Measurements from ENCODE around the gene RUNX2.

Gene RUNX2

DNA sequence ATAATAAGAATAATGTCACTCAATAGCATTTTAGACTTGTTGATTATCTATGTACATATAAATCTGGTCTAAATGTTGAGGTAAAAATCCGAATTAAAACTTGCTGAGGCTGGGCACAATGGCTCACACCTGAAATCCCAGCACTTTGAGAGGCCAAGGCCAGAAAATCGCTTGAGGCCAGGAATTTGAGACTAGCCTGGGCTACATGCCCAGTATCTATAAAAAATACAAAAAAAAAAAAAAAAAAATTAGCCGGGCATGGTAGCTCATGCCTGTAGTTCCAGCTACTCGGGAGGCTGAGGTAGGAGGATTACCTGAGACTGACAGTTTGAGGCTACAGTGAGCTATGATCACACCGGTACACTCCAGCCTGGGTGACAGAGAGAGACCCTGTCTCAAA is 83.8 kb downstream of the RUNX2 start:
- no peaks in the 10 kb centered on the region for H3K79me2 ChIP-seq (ENCODE audit: control insufficient read depth, insufficient read depth, low read length, unreplicated experiment)
- no peak overlapping the region for H2AFZ ChIP-seq (ENCODE audit: low read length, unreplicated experiment)
- H3K27me3 ChIP-seq (ENCODE audit: insufficient read depth, low read length) = no peaks in the 10 kb centered on the region
- no peak overlapping the region for H3K4me3 ChIP-seq (ENCODE audit: low read depth, low read length)
- no peak overlapping the region for H3K27ac ChIP-seq (ENCODE audit: low read depth, low read length)
- no peaks in the 10 kb centered on the region for H3K36me3 ChIP-seq (ENCODE audit: insufficient read depth, low read length)
- H3K4me1 ChIP-seq (ENCODE audit: control insufficient read depth, insufficient read depth, low read length, unreplicated experiment) = peaks cover 18% of the 10 kb centered on the region

DNA sequence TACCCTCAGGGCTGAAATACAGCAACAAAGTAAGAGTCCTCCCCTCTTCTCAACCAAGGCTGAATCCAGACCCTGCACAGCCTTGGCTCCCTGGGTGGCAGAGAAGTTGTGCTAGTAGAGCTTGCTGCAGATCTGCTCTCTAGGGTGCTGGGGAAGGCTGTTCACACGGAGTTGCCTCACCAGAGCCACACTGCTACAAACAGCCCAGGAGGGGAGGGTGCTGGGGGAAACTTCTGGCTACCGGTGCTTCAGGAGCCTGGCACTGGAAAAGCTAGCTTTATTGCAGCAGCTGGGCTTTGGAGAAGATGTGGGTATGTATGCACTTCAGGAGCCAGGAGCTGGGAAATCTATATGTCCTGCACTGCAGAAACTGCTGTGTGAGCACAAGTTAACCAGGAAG is 87.2 kb downstream of the RUNX2 start:
- no peak overlapping the region for H3K27ac ChIP-seq (ENCODE audit: low read depth, low read length)
- H3K36me3 ChIP-seq (ENCODE audit: insufficient read depth, low read length) = no peaks in the 10 kb centered on the region
- H3K4me3 ChIP-seq (ENCODE audit: low read depth, low read length) = no peak overlapping the region
- H3K4me1 ChIP-seq (ENCODE audit: control insufficient read depth, insufficient read depth, low read length, unreplicated experiment) = peaks cover 20% of the 10 kb centered on the region
- no peak overlapping the region for H2AFZ ChIP-seq (ENCODE audit: low read length, unreplicated experiment)
- H3K79me2 ChIP-seq (ENCODE audit: control insufficient read depth, insufficient read depth, low read length, unreplicated experiment) = peaks cover 5% of the 10 kb centered on the region
- H3K27me3 ChIP-seq (ENCODE audit: insufficient read depth, low read length) = no peaks in the 10 kb centered on the region

- Histone ChIP-seq H3K27me3 (ENCODE audit: insufficient read depth, low read length) (no peaks in the 10 kb centered on the region), H3K27ac (ENCODE audit: low read depth, low read length) (0 out of 2 replicates have a peak overlapping the region, but pooled peaks have one; percentile 0), H3K79me2 (ENCODE audit: control insufficient read depth, insufficient read depth, low read length, unreplicated experiment) (peaks cover 11% of the 10 kb centered on the region), H2AFZ (ENCODE audit: low read length, unreplicated experiment) (no peak overlapping the region), H3K36me3 (ENCODE audit: insufficient read depth, low read length) (no peaks in the 10 kb centered on the region), H3K4me3 (ENCODE audit: low read depth, low read length) (no peak overlapping the region), H3K4me1 (ENCODE audit: control insufficient read depth, insufficient read depth, low read length, unreplicated experiment) (peaks cover 20% of the 10 kb centered on the region)
Measured at GRCh38 chr6:45415788-45416518, 87.8 kb downstream of the RUNX2 start.

DNA sequence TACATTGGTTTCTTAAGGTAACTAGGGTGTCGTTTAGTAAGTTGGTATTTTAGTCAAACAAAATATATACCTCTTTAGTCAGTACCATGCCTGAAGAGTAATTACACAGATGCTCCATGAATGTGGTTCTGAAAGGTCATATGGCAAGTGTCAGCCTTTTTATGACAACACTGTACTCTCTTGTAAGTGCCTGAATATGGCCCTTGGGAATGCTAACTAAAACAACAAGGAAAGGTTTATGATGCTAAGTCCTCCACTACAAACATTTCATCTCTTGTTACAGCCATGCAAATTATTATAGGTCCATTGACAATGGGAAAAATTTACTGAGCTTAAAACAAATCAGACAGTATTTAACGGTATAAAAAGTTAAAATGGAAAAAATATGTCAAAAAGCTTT is 88.6 kb downstream of the RUNX2 start:
- Histone ChIP-seq H3K4me1 (ENCODE audit: control insufficient read depth, insufficient read depth, low read length, unreplicated experiment) (peaks cover 20% of the 10 kb centered on the region), H3K79me2 (ENCODE audit: control insufficient read depth, insufficient read depth, low read length, unreplicated experiment) (peaks cover 18% of the 10 kb centered on the region), H3K27ac (ENCODE audit: low read depth, low read length) (0 out of 2 replicates have a peak overlapping the region, but pooled peaks have one; percentile 0), H3K4me3 (ENCODE audit: low read depth, low read length) (no peak overlapping the region), H3K36me3 (ENCODE audit: insufficient read depth, low read length) (no peaks in the 10 kb centered on the region), H3K27me3 (ENCODE audit: insufficient read depth, low read length) (no peaks in the 10 kb centered on the region), H2AFZ (ENCODE audit: low read length, unreplicated experiment) (no peak overlapping the region)

- no peak overlapping the region for H3K4me3 ChIP-seq (ENCODE audit: low read depth, low read length)
- no peaks in the 10 kb centered on the region for H3K36me3 ChIP-seq (ENCODE audit: insufficient read depth, low read length)
- H3K4me1 ChIP-seq (ENCODE audit: control insufficient read depth, insufficient read depth, low read length, unreplicated experiment) = peaks cover 20% of the 10 kb centered on the region
- H2AFZ ChIP-seq (ENCODE audit: low read length, unreplicated experiment) = no peak overlapping the region
- no peaks in the 10 kb centered on the region for H3K27me3 ChIP-seq (ENCODE audit: insufficient read depth, low read length)
- peaks cover 24% of the 10 kb centered on the region for H3K79me2 ChIP-seq (ENCODE audit: control insufficient read depth, insufficient read depth, low read length, unreplicated experiment)
- no peak overlapping the region for H3K27ac ChIP-seq (ENCODE audit: low read depth, low read length)
Measured at GRCh38 chr6:45417436-45417835, 89.3 kb downstream of the RUNX2 start.

DNA sequence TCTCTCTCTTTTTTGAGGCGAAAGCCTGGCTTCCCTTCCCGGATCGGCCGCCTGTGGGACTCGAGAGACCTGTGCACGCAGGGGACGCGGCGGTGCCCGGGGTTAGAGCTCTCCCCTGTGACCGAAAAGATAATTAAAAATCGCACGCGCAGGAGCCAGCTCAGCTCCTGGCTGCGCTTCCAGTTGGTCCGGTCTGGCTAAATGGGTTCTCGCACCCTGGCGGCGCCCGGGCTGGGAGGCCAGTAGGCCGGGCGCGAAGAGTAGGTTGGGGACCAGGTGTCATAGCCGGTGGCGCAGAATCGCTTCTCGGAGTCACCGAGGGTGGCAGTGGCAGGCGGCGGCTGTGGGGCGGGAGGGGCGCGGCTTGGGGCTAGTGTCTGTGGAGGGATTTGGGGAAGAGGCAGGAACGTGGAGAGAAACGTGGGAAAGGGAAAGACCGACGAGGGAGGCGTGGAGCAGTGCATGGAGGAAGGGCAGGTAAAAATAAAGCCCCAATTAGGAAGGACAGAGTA is 91.5 kb downstream of the RUNX2 start:
- Histone ChIP-seq H3K27me3 (ENCODE audit: insufficient read depth, low read length) (no peaks in the 10 kb centered on the region), H3K4me3 (ENCODE audit: low read depth, low read length) (peak overlapping the region; percentile 95), H3K79me2 (ENCODE audit: control insufficient read depth, insufficient read depth, low read length, unreplicated experiment) (peaks cover 44% of the 10 kb centered on the region), H3K36me3 (ENCODE audit: insufficient read depth, low read length) (no peaks in the 10 kb centered on the region), H3K27ac (ENCODE audit: low read depth, low read length) (no peak overlapping the region), H2AFZ (ENCODE audit: low read length, unreplicated experiment) (no peak overlapping the region), H3K4me1 (ENCODE audit: control insufficient read depth, insufficient read depth, low read length, unreplicated experiment) (peaks cover 26% of the 10 kb centered on the region)

- no peaks in the 10 kb centered on the region for H3K27me3 ChIP-seq (ENCODE audit: insufficient read depth, low read length)
- H3K4me3 ChIP-seq (ENCODE audit: low read depth, low read length) = peak overlapping the region; percentile 95
- peak overlapping the region; percentile 27; the same call in 1 of the 2 replicates for H3K27ac ChIP-seq (ENCODE audit: low read depth, low read length)
- H3K79me2 ChIP-seq (ENCODE audit: control insufficient read depth, insufficient read depth, low read length, unreplicated experiment) = peaks cover 51% of the 10 kb centered on the region
- no peaks in the 10 kb centered on the region for H3K36me3 ChIP-seq (ENCODE audit: insufficient read depth, low read length)
- H3K4me1 ChIP-seq (ENCODE audit: control insufficient read depth, insufficient read depth, low read length, unreplicated experiment) = peaks cover 29% of the 10 kb centered on the region
- H2AFZ ChIP-seq (ENCODE audit: low read length, unreplicated experiment) = peak overlapping the region; percentile 36
Measured at GRCh38 chr6:45420083-45420908, 92.2 kb downstream of the RUNX2 start.

GRCh38 chr6:45420909-45421708 is 93.0 kb downstream of the RUNX2 start:
- H3K4me3 ChIP-seq (ENCODE audit: low read depth, low read length) = peak overlapping the region; percentile 95
- H3K4me1 ChIP-seq (ENCODE audit: control insufficient read depth, insufficient read depth, low read length, unreplicated experiment) = peaks cover 27% of the 10 kb centered on the region
- no peaks in the 10 kb centered on the region for H3K27me3 ChIP-seq (ENCODE audit: insufficient read depth, low read length)
- peaks cover 58% of the 10 kb centered on the region for H3K79me2 ChIP-seq (ENCODE audit: control insufficient read depth, insufficient read depth, low read length, unreplicated experiment)
- peak overlapping the region; percentile 27 for H3K27ac ChIP-seq (ENCODE audit: low read depth, low read length)
- H2AFZ ChIP-seq (ENCODE audit: low read length, unreplicated experiment) = peak overlapping the region; percentile 83
- no peaks in the 10 kb centered on the region for H3K36me3 ChIP-seq (ENCODE audit: insufficient read depth, low read length)

DNA sequence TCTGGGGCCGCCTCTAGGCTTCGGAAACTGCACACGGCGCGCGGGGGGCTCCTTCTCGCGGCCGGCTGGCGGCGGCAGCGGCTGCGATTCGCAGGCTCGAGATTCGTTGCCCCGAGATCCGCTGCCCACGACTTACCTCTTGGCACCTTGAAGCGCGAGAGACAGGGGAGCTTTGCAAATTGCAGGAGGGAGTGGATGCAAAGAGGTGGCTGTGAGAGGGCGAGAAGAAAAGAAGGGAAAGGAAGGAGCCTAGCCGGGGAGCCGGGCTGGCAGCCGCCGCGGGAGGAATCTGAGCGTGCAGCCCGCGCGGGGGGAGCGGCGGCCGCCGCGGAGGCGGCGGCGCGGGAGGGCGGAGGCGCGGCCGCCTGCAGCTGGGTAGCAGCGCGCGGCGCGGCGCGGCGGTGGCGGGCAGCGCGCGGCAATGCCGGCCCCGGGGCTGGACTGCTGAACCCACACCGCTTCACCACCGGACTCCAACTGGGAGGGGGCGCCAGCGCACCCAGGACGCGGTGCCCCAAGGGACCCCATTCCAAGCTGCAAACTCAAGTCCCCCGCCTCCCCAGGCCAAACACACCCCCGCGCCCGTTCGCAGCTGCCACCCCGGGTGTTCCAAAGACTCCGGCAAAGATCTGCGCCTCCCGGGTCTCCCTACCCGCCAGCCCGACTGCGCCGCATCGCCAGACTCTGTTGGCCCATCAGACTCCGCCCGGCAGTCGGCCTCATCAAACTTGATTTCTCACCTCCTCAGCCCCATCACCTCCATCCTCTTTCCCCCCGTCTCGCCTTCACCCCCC is 93.8 kb downstream of the RUNX2 start:
- H3K36me3 ChIP-seq (ENCODE audit: insufficient read depth, low read length) = no peaks in the 10 kb centered on the region
- H3K27me3 ChIP-seq (ENCODE audit: insufficient read depth, low read length) = no peaks in the 10 kb centered on the region
- H2AFZ ChIP-seq (ENCODE audit: low read length, unreplicated experiment) = peak overlapping the region; percentile 84
- H3K4me3 ChIP-seq (ENCODE audit: low read depth, low read length) = peak overlapping the region; percentile 95
- H3K79me2 ChIP-seq (ENCODE audit: control insufficient read depth, insufficient read depth, low read length, unreplicated experiment) = peaks cover 62% of the 10 kb centered on the region
- peak overlapping the region; percentile 41 for H3K27ac ChIP-seq (ENCODE audit: low read depth, low read length)
- peaks cover 27% of the 10 kb centered on the region for H3K4me1 ChIP-seq (ENCODE audit: control insufficient read depth, insufficient read depth, low read length, unreplicated experiment)
